Gastrocnemius medialis (tissue), 4 donors: Measurements from ENCODE around the gene RFNG. TPM values are rescaled to one million over a fixed set of nuclear protein-coding genes. Genes with fewer than 3 reads are reported as not detected.

Experiments used
- ATAC-seq, 2 donors: fragments of 150-250 bp; one replicate each; pipeline ENCODE4 v1.9.1; 2016
- DNase-seq, 2 donors: peaks; one replicate each; pipeline ENCODE4 v3.0.0-alpha.2; 2019
- H3K27ac ChIP-seq, 4 donors: fragments of 200-600 bp; sonication (generic); 1 replicate in 1 of 4; 2 replicates in 3 of 4; pipeline ENCODE4 v1.5.1; 2016 to 2018; ENCODE audit warnings: mild to moderate bottlenecking in 2 of 4, moderate library complexity in 1 of 4
- H3K27me3 ChIP-seq, 3 donors: fragments of 200-600 bp; sonication (generic) in 2 of 3; 1 replicate in 1 of 3; 2 replicates in 2 of 3; pipeline versions ENCODE4 v1.5.1 to v1.6.0; 2016 to 2019; ENCODE audit warnings: mild to moderate bottlenecking in 1 of 3, moderate library complexity in 1 of 3
- H3K36me3 ChIP-seq, 2 donors: fragments of 200-600 bp; sonication (generic) in 1 of 2; one replicate each; pipeline ENCODE4 v1.5.1; 2017 to 2018
- H3K4me1 ChIP-seq, 2 donors: fragments of 200-600 bp; sonication (generic) in 1 of 2; one replicate each; pipeline ENCODE4 v1.5.1; 2016 to 2017; ENCODE audit warnings: mild to moderate bottlenecking in 2 of 2
- H3K4me3 ChIP-seq, 4 donors: fragments of 200-600 bp; sonication (generic) in 3 of 4; 1 replicate in 1 of 4; 2 replicates in 3 of 4; pipeline ENCODE4 v1.5.1; 2016 to 2019; ENCODE audit warnings: mild to moderate bottlenecking in 2 of 4
- H3K9me3 ChIP-seq, 3 donors: fragments of 200-600 bp; sonication (generic) in 2 of 3; 1 replicate in 1 of 3; 2 replicates in 2 of 3; pipeline ENCODE4 v1.5.1; 2016 to 2019
- CTCF ChIP-seq, 5 experiments: fragments of 450-650 bp in 3 of 5; fragments of 200-600 bp in 2 of 5; sonication (generic) in 2 of 5; IDR thresholded peaks in 4 of 5; conservative IDR thresholded peaks in 1 of 5; 1 replicate in 4 of 5; 2 replicates in 1 of 5; pipeline ENCODE4 v1.5.1; 2016 to 2019; ENCODE audit warnings: antibody characterized with exemption in 5 of 5, mild to moderate bottlenecking in 3 of 5, moderate library complexity in 3 of 5
- POLR2A ChIP-seq, 2 donors: fragments of 450-650 bp; IDR thresholded peaks; one replicate each; pipeline ENCODE4 v1.6.1; 2017; ENCODE audit warnings: antibody characterized with exemption in 2 of 2, mild to moderate bottlenecking in 2 of 2, moderate library complexity in 2 of 2
- in situ Hi-C, 4 donors: fragments of 200-750 bp; cut with MboI; loops; one replicate each; pipeline versions ENCODE4 v1.15.0 to v1.8.0; 2017; ENCODE audit warnings: low sequenced_read_pairs in 4 of 4
- intact Hi-C: fragments of 100-400 bp; cut with DNase I; formaldehyde crosslinking; loops from one replicate; pipeline ENCODE4 v1.15.1; 2023; ENCODE audit warnings: low total_unique reads
- total RNA-seq, 4 donors: library from RNA; depleted of rRNA; stranded (reverse); fragments of >200 nt; gene quantifications; one replicate each; pipeline versions ENCODE4 v1.1.0 to v1.2.3, GENCODE V29; 2016

The RFNG gene
- total RNA-seq, 4 donors from 2014 or later = 29.6 to 64.9 (median 49.1) TPM

DNA sequence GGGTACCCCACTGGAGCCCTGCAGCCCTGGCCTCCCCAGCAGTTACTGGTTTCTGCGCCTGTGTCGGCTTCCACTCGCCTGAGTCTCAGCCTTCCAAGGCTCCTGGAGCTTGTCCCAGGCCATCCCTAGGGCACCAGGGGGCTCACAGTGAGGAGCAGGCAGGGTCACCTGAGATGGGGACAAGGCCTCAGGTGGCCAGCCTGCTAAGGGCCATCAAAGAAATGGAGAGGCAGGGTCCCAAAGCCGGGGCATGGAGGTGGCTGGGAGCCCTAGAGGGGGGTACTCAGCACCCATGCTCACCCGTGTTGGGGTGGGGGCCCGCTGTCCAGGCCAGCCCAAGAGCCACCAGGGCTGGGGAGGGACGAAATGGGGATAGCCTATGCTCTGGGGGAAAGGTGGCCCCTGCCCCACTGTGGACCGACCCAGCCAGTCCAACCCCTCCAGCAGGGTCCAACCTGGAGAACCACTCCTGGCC, 45.1 kb upstream of the RFNG start:
- no peak for TF ChIP-seq CTCF (IDR thresholded peaks at IDR 0.05 in 4 of 5, conservative IDR thresholded peaks at IDR 0.05 in 1 of 5)
- no peak for TF ChIP-seq POLR2A (IDR thresholded peaks at IDR 0.05)
- DNase-seq (no peak), ATAC-seq (no peak)
- H3K4me1 ChIP-seq = peaks cover 27 to 30% of the 10 kb centered on the region in 2 donors
- peaks cover 0 to 43% of the 10 kb centered on the region in 2 donors for H3K36me3 ChIP-seq
- H3K9me3 ChIP-seq = no peaks in the 10 kb centered on the region
- peak overlapping the region in 3 of 4 donors; percentile 81 to 96 (median 82) for H3K27ac ChIP-seq
- H3K27me3 ChIP-seq = no peaks in the 10 kb centered on the region
- intact Hi-C loops (loop anchor here (5.0 kb wide), 2 partner anchors 44 to 56 kb away; partner anchors contain the start of genes GPS1 and RFNG), in situ Hi-C loops (no loop called here)
- H3K4me3 ChIP-seq = peak overlapping the region; percentile 61 to 93 (median 72)

GRCh38 chr17:82095777-82096708, 44.4 kb upstream of the RFNG start:
- TF ChIP-seq POLR2A (IDR thresholded peaks at IDR 0.05) (no peak), CTCF (IDR thresholded peaks at IDR 0.05 in 4 of 5, conservative IDR thresholded peaks at IDR 0.05 in 1 of 5) (no peak)
- Histone ChIP-seq H3K27ac (no peak overlapping the region), H3K27me3 (no peaks in the 10 kb centered on the region), H3K4me3 (peak overlapping the region; percentile 61 to 93 (median 72)), H3K36me3 (peaks cover 0 to 50% of the 10 kb centered on the region in 2 donors), H3K9me3 (no peaks in the 10 kb centered on the region), H3K4me1 (peaks cover 22 to 24% of the 10 kb centered on the region in 2 donors)
- intact Hi-C loops = loop anchor here (5.0 kb wide), 2 partner anchors 44 to 56 kb away; partner anchors contain the start of genes GPS1 and RFNG
- ATAC-seq (no peak), DNase-seq (no peak)
- in situ Hi-C loops = no loop called here

- H3K4me3 ChIP-seq = no peak overlapping the region
Observed at GRCh38 chr17:82094931-82095776, 43.5 kb upstream of the RFNG start.

More at GRCh38 chr17:82094931-82095776, 43.5 kb upstream of the RFNG start:
- Histone ChIP-seq H3K27me3 (no peaks in the 10 kb centered on the region), H3K36me3 (peaks cover 0 to 59% of the 10 kb centered on the region in 2 donors), H3K4me1 (peaks cover 15 to 19% of the 10 kb centered on the region in 2 donors), H3K9me3 (no peaks in the 10 kb centered on the region), H3K27ac (no peak overlapping the region)
- in situ Hi-C loops = no loop called here
- TF ChIP-seq CTCF (IDR thresholded peaks at IDR 0.05 in 4 of 5, conservative IDR thresholded peaks at IDR 0.05 in 1 of 5) = no peak
- TF ChIP-seq POLR2A (IDR thresholded peaks at IDR 0.05) = no peak
- no peak for ATAC-seq
- DNase-seq = no peak
- intact Hi-C loops = loop anchor here (5.0 kb wide), 2 partner anchors 43 to 57 kb away; partner anchors contain the start of genes GPS1 and RFNG
